ENCODE measurements around the gene TNK1.

TNK1 gene

DNA sequence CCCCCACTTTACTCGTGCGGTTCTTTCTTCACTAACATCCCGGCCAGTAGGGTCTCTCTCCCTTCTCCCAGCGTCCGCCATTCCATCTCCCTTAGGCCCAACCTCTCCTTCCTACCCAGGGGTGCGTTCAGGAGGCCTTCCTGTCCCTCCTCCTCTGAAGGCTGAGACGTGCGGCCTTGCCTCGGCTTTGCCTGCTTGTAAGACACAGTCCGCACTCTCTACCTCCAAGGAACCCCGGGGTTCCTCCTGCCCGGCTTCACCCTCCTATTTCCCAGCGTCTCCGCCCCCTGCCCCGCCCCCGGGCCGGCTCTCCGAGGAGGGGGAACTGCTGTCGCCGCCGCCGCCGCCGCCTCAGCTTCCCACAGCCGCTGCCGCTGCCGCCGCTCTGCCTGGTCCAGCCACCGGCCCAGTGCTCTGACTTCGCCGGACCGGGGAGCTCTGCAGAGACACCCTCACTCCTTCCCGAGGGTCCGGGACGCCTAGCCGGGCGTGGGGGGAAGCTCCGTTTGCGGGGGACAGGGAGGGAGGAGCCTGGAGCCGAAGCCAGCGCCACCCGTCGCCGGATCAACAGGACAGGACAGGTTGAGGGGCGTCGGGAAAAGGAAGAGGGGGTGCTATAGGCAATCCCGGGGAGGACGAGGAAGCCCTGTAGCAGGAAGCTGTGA lies 57.2 kb downstream of the TNK1 start:
- no peak overlapping the region for H3K4me2 ChIP-seq

DNA sequence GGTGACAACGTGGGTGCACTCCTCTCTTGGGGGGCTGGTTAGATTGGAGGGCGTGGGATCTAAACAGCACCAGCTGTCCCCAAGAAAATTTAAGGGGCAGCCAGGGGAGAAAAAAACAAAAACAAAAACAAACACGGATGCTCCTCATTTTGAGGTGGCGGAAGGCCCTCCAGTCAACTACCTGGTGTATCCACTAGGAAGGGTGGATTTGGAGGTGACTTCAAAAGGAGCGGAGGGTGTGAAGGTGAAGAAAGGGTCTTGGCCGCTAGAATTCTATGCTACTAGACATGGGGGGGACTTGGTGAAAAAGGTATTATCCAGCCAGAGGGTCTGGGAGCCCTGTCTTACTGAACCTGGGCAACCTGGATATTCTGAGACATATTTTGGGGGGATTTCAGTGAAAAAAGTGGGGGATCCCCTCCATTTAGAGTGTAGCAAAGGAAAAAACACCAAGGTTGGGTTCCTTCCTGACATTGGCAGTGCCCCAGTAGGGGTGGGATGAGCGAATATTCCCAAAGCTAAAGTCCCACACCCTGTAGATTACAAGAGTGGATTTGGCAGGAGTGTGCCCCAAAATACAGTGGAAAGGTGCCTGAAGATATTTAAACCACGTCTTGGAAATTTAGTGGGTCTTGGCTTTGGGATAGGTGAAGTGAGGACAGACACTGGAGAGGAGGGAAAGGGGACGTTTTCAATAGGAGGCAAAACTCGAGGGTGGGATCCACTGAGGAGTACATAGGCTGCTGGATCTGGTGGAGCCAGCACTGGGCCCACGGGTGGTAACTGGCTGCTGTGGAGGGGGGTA lies 58.0 kb downstream of the TNK1 start:
- H3K9ac ChIP-seq, result no peak overlapping the region
- H3K27me3 ChIP-seq (ENCODE audit: insufficient read depth, low read depth), result no peaks in the 10 kb centered on the region
- no peaks in the 10 kb centered on the region for H3K79me2 ChIP-seq (ENCODE audit: insufficient read depth, low read depth)
- H2AFZ ChIP-seq (ENCODE audit: low read depth), result no peak overlapping the region
- H3K4me3 ChIP-seq (IDR thresholded peaks at IDR 0.05; ENCODE audit: insufficient read depth, low read depth, low read length), result no peak overlapping the region
- H3K27ac ChIP-seq, result no peak overlapping the region
- no peaks in the 10 kb centered on the region for H3K36me3 ChIP-seq (ENCODE audit: insufficient read depth)
- no peak overlapping the region for H3K4me2 ChIP-seq
- TF ChIP-seq, protein P1, sequence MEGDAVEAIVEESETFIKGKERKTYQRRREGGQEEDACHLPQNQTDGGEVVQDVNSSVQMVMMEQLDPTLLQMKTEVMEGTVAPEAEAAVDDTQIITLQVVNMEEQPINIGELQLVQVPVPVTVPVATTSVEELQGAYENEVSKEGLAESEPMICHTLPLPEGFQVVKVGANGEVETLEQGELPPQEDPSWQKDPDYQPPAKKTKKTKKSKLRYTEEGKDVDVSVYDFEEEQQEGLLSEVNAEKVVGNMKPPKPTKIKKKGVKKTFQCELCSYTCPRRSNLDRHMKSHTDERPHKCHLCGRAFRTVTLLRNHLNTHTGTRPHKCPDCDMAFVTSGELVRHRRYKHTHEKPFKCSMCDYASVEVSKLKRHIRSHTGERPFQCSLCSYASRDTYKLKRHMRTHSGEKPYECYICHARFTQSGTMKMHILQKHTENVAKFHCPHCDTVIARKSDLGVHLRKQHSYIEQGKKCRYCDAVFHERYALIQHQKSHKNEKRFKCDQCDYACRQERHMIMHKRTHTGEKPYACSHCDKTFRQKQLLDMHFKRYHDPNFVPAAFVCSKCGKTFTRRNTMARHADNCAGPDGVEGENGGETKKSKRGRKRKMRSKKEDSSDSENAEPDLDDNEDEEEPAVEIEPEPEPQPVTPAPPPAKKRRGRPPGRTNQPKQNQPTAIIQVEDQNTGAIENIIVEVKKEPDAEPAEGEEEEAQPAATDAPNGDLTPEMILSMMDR (conservative IDR thresholded peaks at IDR 0.05; ENCODE audit: low read depth, low read length), result no peak
- no peaks in the 10 kb centered on the region for H4K20me1 ChIP-seq (ENCODE audit: insufficient read depth)
- H3K4me1 ChIP-seq (ENCODE audit: low read depth, poor library complexity, severe bottlenecking), result no peaks in the 10 kb centered on the region

More for the DNA sequence above, 57.2 kb downstream of the TNK1 start:
- H3K36me3 ChIP-seq (ENCODE audit: insufficient read depth), result no peaks in the 10 kb centered on the region
- H2AFZ ChIP-seq (ENCODE audit: low read depth), result no peak overlapping the region
- no peak overlapping the region for H3K9ac ChIP-seq
- H4K20me1 ChIP-seq (ENCODE audit: insufficient read depth), result no peaks in the 10 kb centered on the region
- H3K4me3 ChIP-seq (IDR thresholded peaks at IDR 0.05; ENCODE audit: insufficient read depth, low read depth, low read length), result no peak overlapping the region
- TF ChIP-seq, protein P1 (conservative IDR thresholded peaks at IDR 0.05; ENCODE audit: low read depth, low read length), result no peak
- H3K4me1 ChIP-seq (ENCODE audit: low read depth, poor library complexity, severe bottlenecking), result no peaks in the 10 kb centered on the region
- H3K27ac ChIP-seq, result no peak overlapping the region
- no peaks in the 10 kb centered on the region for H3K27me3 ChIP-seq (ENCODE audit: insufficient read depth, low read depth)
- no peaks in the 10 kb centered on the region for H3K79me2 ChIP-seq (ENCODE audit: insufficient read depth, low read depth)

Measured in KMS-11 (cell line).